Spleen (tissue), 7 donors: Measurements from ENCODE around the gene SETD3.

ENCODE experiments used
- CTCF ChIP-seq, 11 experiments: fragments of 200-600 bp in 7 of 11; fragments of 450-650 bp in 4 of 11; sonication (generic) in 4 of 11; IDR thresholded peaks in 8 of 11; conservative IDR thresholded peaks in 3 of 11; 1 replicate in 7 of 11; 2 replicates in 4 of 11; pipeline versions ENCODE4 v1.4.0 to v1.8.0; 2016 to 2021; ENCODE audit warnings: antibody characterized with exemption in 11 of 11, inconsistent platforms in 4 of 11, mild to moderate bottlenecking in 1 of 11
- POLR2A ChIP-seq, 3 donors: fragments of 450-650 bp; IDR thresholded peaks; one replicate each; pipeline ENCODE4 v1.5.1; 2017; ENCODE audit warnings: antibody characterized with exemption in 3 of 3, mild to moderate bottlenecking in 1 of 3
- POLR2AphosphoS5 ChIP-seq, 3 donors: sonication (generic); formaldehyde crosslinking; IDR thresholded peaks; one replicate each; pipeline ENCODE4 v1.5.1; 2017; ENCODE audit warnings: antibody characterized with exemption in 3 of 3
- donor health status: DM: no; HTN: no; CAD: no; lungs with moderate emphysema.
- donor health status: DM: no; HTN: no; CAD: no.
- donor health status: DM: no; HTN: no; CAD: no.

DNA sequence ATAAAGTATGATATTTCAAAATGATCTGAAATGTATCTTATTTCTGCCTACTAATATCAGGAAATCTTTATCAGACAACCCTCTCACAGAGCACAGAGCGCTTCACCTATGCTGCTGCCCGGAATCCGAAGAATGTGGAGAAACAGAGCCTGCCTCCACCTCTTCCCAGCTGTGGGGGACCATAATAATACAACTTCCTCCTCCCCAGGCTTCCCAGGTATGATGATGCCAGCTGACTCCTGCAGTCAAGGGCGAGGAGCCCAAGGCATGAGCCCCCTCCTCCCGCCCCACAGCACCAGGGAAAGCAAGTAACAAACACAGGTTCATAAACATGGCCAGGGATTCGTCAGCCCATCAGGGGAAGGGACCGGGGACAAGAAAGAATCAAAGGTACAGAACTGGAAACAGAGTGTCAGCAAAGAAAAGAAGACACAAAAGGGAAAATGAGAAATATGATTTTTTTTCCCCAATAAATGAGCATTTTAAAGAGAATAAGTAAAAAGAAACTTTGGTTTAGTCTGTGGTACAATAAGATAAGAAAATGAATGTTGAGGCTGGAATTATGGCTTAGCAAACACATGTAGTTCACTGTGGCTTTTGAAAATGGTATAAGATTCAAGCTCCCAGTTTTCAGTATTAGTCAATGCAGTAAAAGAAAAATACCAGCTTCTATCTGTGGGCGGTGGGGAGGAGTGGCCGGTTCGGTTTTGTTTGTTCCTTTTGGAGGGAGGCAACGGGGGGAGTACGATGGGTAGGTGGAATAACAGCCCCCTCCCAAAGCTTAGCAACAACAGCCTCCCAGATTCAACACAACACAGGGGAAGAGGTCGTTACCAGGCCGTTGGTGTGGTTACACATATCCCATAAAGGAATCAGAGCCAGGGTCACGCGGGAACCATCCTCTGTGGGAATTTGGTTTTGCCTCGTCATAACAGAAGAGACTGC is 68.3 kb downstream of the SETD3 start:
- TF ChIP-seq CTCF (IDR thresholded peaks at IDR 0.05 in 8 of 11, conservative IDR thresholded peaks at IDR 0.05 in 3 of 11) (no peak), POLR2A (IDR thresholded peaks at IDR 0.05) (no peak), POLR2AphosphoS5 (IDR thresholded peaks at IDR 0.05) (no peak)
